GM19467 (cell line): ENCODE data around the gene PTPN9.
"Not testable (repeated sequence)": the region's sequence is repeated elsewhere in the genome, so short reads cannot be mapped to it uniquely, and the experiment has no call there.

Experiments
- ATAC-seq: cut with Tn5 transposase; IDR thresholded peaks from one replicate; pipeline ENCODE4 v1.9.1; 2021; ENCODE audit warnings: mild to moderate bottlenecking, moderate library complexity; ENCODE audit not compliant: unreplicated experiment

Gene PTPN9

GRCh38 chr15:75583701-75584100 is 4.6 kb upstream of the PTPN9 start:
- no peak for ATAC-seq

- not testable (repeated sequence) for ATAC-seq
These were observed 3.8 kb upstream of the PTPN9 start for GRCh38 chr15:75582943-75583342.

GRCh38 chr15:75578173-75578947 is 755 bp downstream of the PTPN9 start:
- ATAC-seq: no peak

GRCh38 chr15:75577401-75578172 is 1.5 kb downstream of the PTPN9 start:
- ATAC-seq: no peak

GRCh38 chr15:75573648-75574384 is 5.3 kb downstream of the PTPN9 start:
- no peak for ATAC-seq

- ATAC-seq: no peak
These were observed 8.8 kb downstream of the PTPN9 start for GRCh38 chr15:75570126-75570845.

GRCh38 chr15:75565062-75565970 is 13.8 kb downstream of the PTPN9 start:
- no peak for ATAC-seq

- ATAC-seq: no peak
These were observed 17.2 kb downstream of the PTPN9 start for GRCh38 chr15:75561888-75562287.

- ATAC-seq: not testable (repeated sequence)
These were observed 19.8 kb downstream of the PTPN9 start for GRCh38 chr15:75559360-75559759.

- ATAC-seq: not testable (repeated sequence)
These were observed 20.2 kb downstream of the PTPN9 start for GRCh38 chr15:75558955-75559354.

GRCh38 chr15:75554717-75555116 is 24.4 kb downstream of the PTPN9 start:
- ATAC-seq: no peak

GRCh38 chr15:75553659-75554058 is 25.5 kb downstream of the PTPN9 start:
- ATAC-seq: no peak

GRCh38 chr15:75551091-75551490 is 28.0 kb downstream of the PTPN9 start:
- ATAC-seq: no peak

GRCh38 chr15:75545064-75545463 is 34.1 kb downstream of the PTPN9 start:
- ATAC-seq: no peak

- no peak for ATAC-seq
These were observed 34.8 kb downstream of the PTPN9 start for GRCh38 chr15:75544359-75544758.

- ATAC-seq: not testable (repeated sequence)
These were observed 36.1 kb downstream of the PTPN9 start for GRCh38 chr15:75542949-75543545.

- no peak for ATAC-seq
These were observed 36.7 kb downstream of the PTPN9 start for GRCh38 chr15:75542386-75542797.

- no peak for ATAC-seq
These were observed 40.7 kb downstream of the PTPN9 start for GRCh38 chr15:75538376-75538775.

GRCh38 chr15:75533945-75534344 is 45.2 kb downstream of the PTPN9 start:
- ATAC-seq: no peak
